GM23338 (cell line): Measurements from ENCODE around the gene ARHGAP32. TPM values are rescaled to one million over a fixed set of nuclear protein-coding genes. Genes with fewer than 3 reads are reported as not detected.
"Not testable (repeated sequence)": the region's sequence is repeated elsewhere in the genome, so short reads cannot be mapped to it uniquely, and the experiment has no call there.

Experiments
- ATAC-seq: fragments of 200-7000 bp; cut with Tn5 transposase; 3 replicates; pipeline ENCODE4 v1.9.1; 2020
- DNase-seq: peaks from one replicate; pipeline ENCODE4 v3.0.0-alpha.2; 2015; ENCODE audit warnings: low spot score
- H2AFZ ChIP-seq: fragments of 200-600 bp; sonication (generic); 2 replicates; pipeline ENCODE4 v1.8.0; 2016; ENCODE audit warnings: antibody characterized with exemption, mild to moderate bottlenecking, moderate library complexity
- H3F3A ChIP-seq: fragments of 200-600 bp; sonication (generic); replicated peaks from 2 replicates; pipeline ENCODE4 v1.8.0; 2017; ENCODE audit warnings: antibody characterized with exemption, mixed run types, low read depth
- H3K27ac ChIP-seq: fragments of 200-600 bp; sonication (generic); 2 replicates; pipeline ENCODE4 v1.6.1; 2016; ENCODE audit warnings: low read depth
- H3K27me3 ChIP-seq: fragments of 200-600 bp; sonication (generic); 2 replicates; pipeline ENCODE4 v1.8.0; 2016; ENCODE audit warnings: mild to moderate bottlenecking, mixed run types, moderate library complexity; ENCODE audit not compliant: insufficient read depth
- H3K36me3 ChIP-seq: fragments of 200-600 bp; sonication (generic); 2 replicates; pipeline ENCODE4 v1.8.0; 2016; ENCODE audit warnings: mild to moderate bottlenecking; ENCODE audit not compliant: insufficient read depth
- H3K4me1 ChIP-seq: fragments of 200-600 bp; sonication (generic); 2 replicates; pipeline ENCODE4 v1.8.0; 2016; ENCODE audit warnings: mild to moderate bottlenecking, moderate library complexity; ENCODE audit not compliant: insufficient read depth
- H3K4me2 ChIP-seq: fragments of 200-600 bp; sonication (generic); 2 replicates; pipeline ENCODE4 v1.7.1; 2017; ENCODE audit warnings: mixed run types
- H3K4me3 ChIP-seq: fragments of 200-600 bp; sonication (generic); 2 replicates; pipeline ENCODE4 v1.6.1; 2016; ENCODE audit warnings: mixed run types
- H3K79me2 ChIP-seq: fragments of 200-600 bp; sonication (generic); replicated peaks from 2 replicates; pipeline ENCODE4 v1.8.0; 2017; ENCODE audit warnings: mild to moderate bottlenecking; ENCODE audit not compliant: insufficient read depth
- H3K9me2 ChIP-seq: fragments of 200-600 bp; sonication (generic); 2 replicates; pipeline ENCODE4 v1.8.0; 2017; ENCODE audit not compliant: insufficient read depth
- H4K20me1 ChIP-seq: fragments of 200-600 bp; sonication (generic); replicated peaks from 2 replicates; pipeline ENCODE4 v1.8.0; 2017; ENCODE audit warnings: mild to moderate bottlenecking; ENCODE audit not compliant: insufficient read depth
- H3K27ac Mint-ChIP-seq: 2 replicates; pipeline ENCODE4 v1.8.0; 2020; ENCODE audit warnings: inconsistent platforms, mild to moderate bottlenecking, moderate library complexity, mixed read lengths
- H3K27me3 Mint-ChIP-seq: 3 replicates; pipeline ENCODE4 v1.8.0; 2022; ENCODE audit warnings: low read depth, mild to moderate bottlenecking, moderate library complexity, mixed read lengths, inconsistent platforms; ENCODE audit not compliant: insufficient read depth, poor library complexity
- H3K36me3 Mint-ChIP-seq: 3 replicates; pipeline ENCODE4 v1.8.0; 2021; ENCODE audit warnings: low read depth, mild to moderate bottlenecking, inconsistent platforms, moderate library complexity, mixed read lengths
- H3K4me1 Mint-ChIP-seq: 3 replicates; pipeline ENCODE4 v1.8.0; 2020; ENCODE audit warnings: mild to moderate bottlenecking, inconsistent platforms, mixed read lengths
- H3K4me3 Mint-ChIP-seq: 3 replicates; pipeline ENCODE4 v1.8.0; 2021; ENCODE audit warnings: moderate library complexity, mild to moderate bottlenecking, inconsistent platforms, mixed read lengths
- H3K9me3 Mint-ChIP-seq: 3 replicates; pipeline ENCODE4 v1.8.0; 2020; ENCODE audit warnings: moderate library complexity, mild to moderate bottlenecking, inconsistent platforms, mixed read lengths
- CREB1 ChIP-seq: fragments of 250-450 bp; sonication (Bioruptor Pico); IDR thresholded peaks from 2 replicates; pipeline ENCODE4 v1.5.0; 2020; ENCODE audit warnings: low read depth, mild to moderate bottlenecking, moderate library complexity
- CTCF ChIP-seq, 2 experiments: fragments of 200-600 bp in 1 of 2; sonication (generic) in 1 of 2; conservative IDR thresholded peaks; 2 replicates each; pipeline versions ENCODE4 v1.5.1 to v1.6.1; 2016 to 2017; ENCODE audit warnings: antibody characterized with exemption in 2 of 2, low read depth in 2 of 2, mild to moderate bottlenecking in 2 of 2, moderate library complexity in 1 of 2
- EZH2 ChIP-seq: fragments of 200-600 bp; sonication (generic); IDR thresholded peaks from one replicate; pipeline ENCODE4 v1.8.0; 2017; ENCODE audit warnings: antibody characterized with exemption, mild to moderate bottlenecking, low read depth; ENCODE audit not compliant: unreplicated experiment
- EZH2phosphoT487 ChIP-seq: fragments of 200-600 bp; sonication (generic); IDR thresholded peaks from one replicate; pipeline ENCODE4 v1.8.1; 2018; ENCODE audit warnings: antibody characterized with exemption; ENCODE audit not compliant: unreplicated experiment
- NANOG ChIP-seq: IDR thresholded peaks from 2 replicates; pipeline ENCODE4 v1.6.1; 2016; ENCODE audit warnings: antibody characterized with exemption, borderline replicate concordance
- STAT1 ChIP-seq: IDR thresholded peaks from one replicate; pipeline ENCODE4 v1.6.1; 2016; ENCODE audit warnings: antibody characterized with exemption; ENCODE audit not compliant: unreplicated experiment
- ZNF331 ChIP-seq: fragments of 250-450 bp; sonication (Bioruptor Pico); IDR thresholded peaks from 2 replicates; pipeline ENCODE4 v1.5.0; 2020; ENCODE audit warnings: low read depth, mild to moderate bottlenecking, moderate library complexity
- ZNF462 ChIP-seq: fragments of 250-450 bp; sonication (Bioruptor Pico); IDR thresholded peaks from 2 replicates; pipeline ENCODE4 v1.5.0; 2020; ENCODE audit warnings: mild to moderate bottlenecking, moderate library complexity
- polyA plus RNA-seq: library from polyadenylated mRNA; unstranded; fragments of >200 nt; fragmentation: Nextera tagmentation; extraction: Ambion mirVana; gene quantifications from 2 replicates; pipeline ENCODE4 v1.2.1, GENCODE V29; 2016
- total RNA-seq: library from RNA; depleted of rRNA; stranded (reverse); fragments of >200 nt; shearing (Covaris generic); gene quantifications from 2 replicates; pipeline ENCODE4 v1.2.3, GENCODE V29; 2014

The ARHGAP32 gene
- total and polyA plus RNA-seq, 2 experiments from 2014 or later = 3.9 to 17.2 TPM

GRCh38 chr11:129189646-129190045, 2.5 kb downstream of the ARHGAP32 start:
- Histone ChIP-seq H3K79me2 (peaks cover 72% of the 10 kb centered on the region), H3K9me2 (no peaks in the 10 kb centered on the region), H3K27me3 (no peaks in the 10 kb centered on the region), H3K36me3 (no peaks in the 10 kb centered on the region), H3K4me1 (peaks cover 30% of the 10 kb centered on the region), H3F3A (no peaks in the 10 kb centered on the region), H3K4me2 (no peak overlapping the region), H3K4me3 (no peak overlapping the region), H2AFZ (no peak overlapping the region), H3K27ac (no peak overlapping the region), H4K20me1 (no peaks in the 10 kb centered on the region)
- peaks cover 22% of the 10 kb centered on the region; the same call in 2 of the 3 replicates for H3K36me3 Mint-ChIP-seq
- no peaks in the 10 kb centered on the region for H3K27me3 Mint-ChIP-seq
- H3K27ac Mint-ChIP-seq = no peak overlapping the region
- no peak for TF ChIP-seq ZNF331 (CRISPR knock-in tag)
- no peak for TF ChIP-seq CTCF (conservative IDR thresholded peaks at IDR 0.05; ENCODE audit: low read depth in 2 of 2)
- TF ChIP-seq EZH2phosphoT487 = no peak
- TF ChIP-seq EZH2 = no peak
- no peak for TF ChIP-seq CREB1 (CRISPR knock-in tag)
- no peak for TF ChIP-seq ZNF462 (CRISPR knock-in tag)
- no peak for TF ChIP-seq STAT1
- TF ChIP-seq NANOG = no peak
- H3K4me3 Mint-ChIP-seq = no peak overlapping the region
- ATAC-seq = no peak
- no peak for DNase-seq
- H3K9me3 Mint-ChIP-seq = peaks cover 19% of the 10 kb centered on the region
- H3K4me1 Mint-ChIP-seq = peaks cover 2% of the 10 kb centered on the region; the same call in 2 of the 3 replicates

DNA sequence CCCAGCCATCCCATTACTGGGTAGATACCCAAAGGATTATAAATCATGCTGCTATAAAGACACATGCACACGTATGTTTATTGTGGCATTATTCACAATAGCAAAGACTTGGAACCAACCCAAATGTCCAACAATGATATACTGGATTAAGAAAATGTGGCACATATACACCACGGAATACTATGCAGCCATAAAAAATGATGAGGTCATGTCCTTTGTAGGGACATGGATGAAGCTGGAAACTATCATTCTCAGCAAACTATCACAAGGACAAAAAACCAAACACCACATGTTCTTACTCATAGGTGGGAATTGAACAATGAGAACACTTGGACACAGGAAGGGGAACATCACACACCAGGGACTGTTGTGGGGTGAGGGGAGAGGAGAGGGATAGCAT, 7.0 kb downstream of the ARHGAP32 start:
- not testable (repeated sequence) for H3K4me3 ChIP-seq, ATAC-seq, H3K36me3 ChIP-seq, H3K27me3 Mint-ChIP-seq, H3F3A ChIP-seq, H3K9me2 ChIP-seq, H3K4me3 Mint-ChIP-seq, H2AFZ ChIP-seq, H3K27ac ChIP-seq, H3K4me2 ChIP-seq, H4K20me1 ChIP-seq, H3K27me3 ChIP-seq, DNase-seq, H3K27ac Mint-ChIP-seq
- Histone ChIP-seq H3K4me1 (peaks cover 29% of the 10 kb centered on the region), H3K79me2 (peaks cover 70% of the 10 kb centered on the region)
- H3K9me3 Mint-ChIP-seq = peaks cover 19% of the 10 kb centered on the region
- H3K36me3 Mint-ChIP-seq = peaks cover 22% of the 10 kb centered on the region; the same call in 2 of the 3 replicates
- peaks cover 16% of the 10 kb centered on the region for H3K4me1 Mint-ChIP-seq
